ENCODE data around the gene CCDC157. TPM values are rescaled to one million over a fixed set of nuclear protein-coding genes. Genes with fewer than 3 reads are reported as not detected.

CCDC157 gene
- total and polyA plus RNA-seq, 10 of the 15 experiments (the other 5 are each of a cell fraction or from before 2014, with no cell fraction given), result 0.10 to 2.8 (median 1.2) TPM

DNA sequence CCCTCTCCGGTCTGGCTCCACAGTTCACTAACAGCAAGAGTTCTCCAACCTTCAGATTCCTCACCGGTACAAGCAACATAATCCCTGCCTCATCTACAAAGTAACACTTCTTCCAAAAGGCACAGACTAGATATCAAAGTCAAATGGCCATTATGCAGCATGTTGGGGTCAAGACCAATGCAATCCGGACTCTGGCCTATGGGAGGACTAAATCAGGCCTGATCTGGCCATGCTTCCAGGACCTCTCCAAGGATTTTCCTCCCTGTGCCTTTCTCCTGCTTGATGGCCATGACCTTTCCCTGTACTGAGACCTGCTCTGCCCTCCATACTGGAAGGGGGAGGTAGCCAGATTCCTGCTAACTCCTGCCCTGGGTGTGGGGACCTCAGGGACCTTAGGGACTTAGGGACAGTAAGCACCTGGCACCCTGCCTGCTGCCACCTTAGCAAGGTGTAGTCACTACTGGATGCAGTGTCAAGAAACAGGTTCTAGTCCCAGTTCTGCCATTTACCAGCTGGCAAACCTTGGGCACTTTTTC lies 36.7 kb upstream of the CCDC157 start:
- intact Hi-C loops (cut with micrococcal nuclease; ENCODE audit: unreplicated experiment), result no loop called here
- CTCF ChIA-PET, result interaction anchor here (1.6 kb wide), 1 partner anchor 32 kb away, joined by 5 read pairs; no protein-coding TSS in a partner anchor
- H3K4me2 ChIP-seq (ENCODE audit: control insufficient read depth, insufficient read depth), result no peak overlapping the region
- in situ Hi-C loops (cut with MboI), result no loop called here
- TF ChIP-seq CHD1 (IDR thresholded peaks at IDR 0.05; ENCODE audit: low read depth, low read length), result no peak
- no peak for TF ChIP-seq WRNIP1 (IDR thresholded peaks at IDR 0.05; ENCODE audit: borderline replicate concordance, low read depth, low read length)
- TF ChIP-seq POLR2AphosphoS5 (IDR thresholded peaks at IDR 0.05; ENCODE audit: low read length), result no peak
- no peak for TF ChIP-seq NFXL1 (IDR thresholded peaks at IDR 0.05; ENCODE audit: borderline replicate concordance)
- TF ChIP-seq CHD2 (IDR thresholded peaks at IDR 0.05; ENCODE audit: borderline replicate concordance, low read depth, low read length), result no peak
- TF ChIP-seq RBBP5 (conservative IDR thresholded peaks at IDR 0.05), result no peak
- TF ChIP-seq SIX5 (IDR thresholded peaks at IDR 0.05; ENCODE audit: low read depth, low read length, severe bottlenecking), result no peak
- TF ChIP-seq BMI1 (IDR thresholded peaks at IDR 0.05; ENCODE audit: borderline replicate concordance), result no peak
- no peak for TF ChIP-seq USF1 (IDR thresholded peaks at IDR 0.05; ENCODE audit: borderline replicate concordance, extremely low read length, insufficient read depth, low read depth, low read length)
- TF ChIP-seq RELA (IDR thresholded peaks at IDR 0.05; ENCODE audit: borderline replicate concordance, partially characterized antibody), result no peak
- TF ChIP-seq TBL1XR1 (IDR thresholded peaks at IDR 0.05; ENCODE audit: low read depth, low read length), result no peak
- no TSS peak for BruUV-seq (replicated peaks)
- H3K36me3 ChIP-seq (ENCODE audit: control insufficient read depth in 2 of 2, insufficient read depth in 2 of 2, low read length in 1 of 2), result peaks cover 0 to 6% of the 10 kb centered on the region in 2 experiments; a peak in 1 of 4 replicates
- H3K27me3 ChIP-seq (replicated peaks in 1 of 2; ENCODE audit: control insufficient read depth in 2 of 2, insufficient read depth in 2 of 2, low read length in 1 of 2), result no peaks in the 10 kb centered on the region
- 0 out of 2 replicates have a peak, but pooled peaks cover 4% of the 10 kb centered on the region for H4K20me1 ChIP-seq (ENCODE audit: control insufficient read depth, insufficient read depth)
- RAD21 ChIA-PET (ENCODE audit: unreplicated experiment), result interaction anchor here (1.4 to 2.0 kb wide), 2 partner anchors 32 to 36 kb away, joined by 3 to 8 read pairs; no protein-coding TSS in a partner anchor
- no peak overlapping the region for H3K9ac ChIP-seq (ENCODE audit: control insufficient read depth, insufficient read depth, low read length)
- peaks cover 50% of the 10 kb centered on the region for H3K79me2 ChIP-seq (ENCODE audit: control insufficient read depth, insufficient read depth, low read length)
- no peak overlapping the region for H3K4me3 ChIP-seq
- ATAC-seq, result no peak
- FAIRE-seq, result no peak
- no peak for DNase-seq (ENCODE audit: low read depth, low spot score)
- no peak overlapping the region for H3K27ac ChIP-seq (ENCODE audit: control insufficient read depth, insufficient read depth)
- no peaks in the 10 kb centered on the region for H3K9me3 ChIP-seq (replicated peaks; ENCODE audit: control insufficient read depth, insufficient read depth, low read length)
- H2AFZ ChIP-seq (ENCODE audit: control insufficient read depth, low read depth, low read length), result no peak overlapping the region
- POLR2A ChIA-PET, result interaction anchor here (1.6 kb wide), 1 partner anchor 11 kb away, joined by 6 read pairs; no protein-coding TSS in a partner anchor
- WGBS (ENCODE audit: insufficient coverage, insufficient replicate concordance, low lambda C conversion rate, missing lambda C conversion rate), result 100% methylated on average over 3 of the region's 3 CpGs
- peaks cover 21% of the 10 kb centered on the region for H3K4me1 ChIP-seq (ENCODE audit: control insufficient read depth, insufficient read depth, low read length)
- SMC1A ChIA-PET (ENCODE audit: uncharacterized antibody, unreplicated experiment), result interaction anchor here (1.2 kb wide), 1 partner anchor 11 kb away, joined by 4 read pairs; no protein-coding TSS in a partner anchor
